Measurements from ENCODE around the gene PPP2R5C. TPM values are rescaled to one million over a fixed set of nuclear protein-coding genes. Genes with fewer than 3 reads are reported as not detected.

Gene PPP2R5C
- total RNA-seq, 1 experiment from 2014 or later: 93.0 TPM

DNA sequence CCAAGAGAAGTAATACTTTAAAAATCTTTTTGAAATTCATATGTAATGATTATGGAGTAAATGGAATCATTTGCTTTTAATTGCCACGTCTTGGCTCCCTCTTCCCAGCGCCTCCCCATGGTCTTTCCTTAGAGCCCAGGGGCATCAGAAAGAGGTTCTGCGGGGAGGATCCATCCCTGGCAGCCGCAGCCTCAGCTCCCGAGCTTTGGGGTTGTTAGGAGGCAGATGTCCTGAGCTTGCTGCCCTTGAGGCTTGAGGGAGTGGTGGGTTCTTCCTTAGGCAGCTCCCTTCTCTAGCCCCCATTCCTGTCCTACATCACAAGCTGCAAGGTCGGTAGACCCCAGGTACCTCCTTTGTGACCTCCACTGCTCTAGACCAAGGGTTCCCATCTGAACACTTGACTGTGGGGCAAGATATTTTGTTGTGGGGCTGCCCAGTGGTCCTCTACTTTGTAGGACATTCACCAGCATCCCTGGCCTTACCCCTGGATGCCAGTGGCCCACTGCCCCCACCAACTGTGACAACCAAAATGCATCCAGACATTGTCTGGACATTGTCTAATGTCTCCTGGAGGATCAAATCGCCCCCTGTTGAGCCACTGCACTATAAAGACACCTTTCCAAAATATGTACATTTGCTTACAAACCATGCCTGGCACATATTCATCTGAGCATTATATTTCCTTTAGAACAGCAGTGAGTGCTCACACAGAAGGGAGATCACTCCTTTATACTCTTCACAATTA lies 6.3 kb downstream of the PPP2R5C start:
- Histone ChIP-seq H3K4ac (ENCODE audit: low read depth, low read length) (no peak overlapping the region), H2BK120ac (ENCODE audit: low read depth, low read length, poor library complexity, severe bottlenecking) (no peak overlapping the region), H4K20me1 (ENCODE audit: control insufficient read depth, insufficient read depth, insufficient read length) (no peaks in the 10 kb centered on the region), H3K23ac (ENCODE audit: insufficient read length, low read depth, low read length) (no peak overlapping the region), H2BK5ac (ENCODE audit: insufficient read length, low read length) (no peak overlapping the region), H2AK5ac (ENCODE audit: insufficient read length, low read length) (no peak overlapping the region), H4K8ac (replicated peaks; ENCODE audit: insufficient read length, low read depth, low read length) (no peak overlapping the region), H3K4me1 (ENCODE audit: insufficient read depth, low read length) (no peaks in the 10 kb centered on the region; the same call in 1 of the 2 replicates), H3T11ph (ENCODE audit: low read length) (no peak overlapping the region), H3K14ac (ENCODE audit: insufficient read depth, low read length) (no peak overlapping the region), H3K79me1 (ENCODE audit: insufficient read depth, low read depth, low read length, poor library complexity, severe bottlenecking) (no peaks in the 10 kb centered on the region), H2AFZ (ENCODE audit: low read length) (no peak overlapping the region), H2BK15ac (ENCODE audit: low read depth, low read length) (no peak overlapping the region; the same call in 1 of the 2 replicates), H3K9ac (ENCODE audit: extremely low read depth, insufficient read length, low read length) (no peak overlapping the region), H3K9me3 (ENCODE audit: control insufficient read depth, low read depth, low read length) (no peaks in the 10 kb centered on the region), H2BK12ac (ENCODE audit: insufficient read length, low read depth, low read length) (no peak overlapping the region), H3K18ac (ENCODE audit: insufficient read length, low read depth, low read length) (no peak overlapping the region), H3K23me2 (ENCODE audit: insufficient read length, low read depth, low read length, poor library complexity, severe bottlenecking) (no peaks in the 10 kb centered on the region), H3K27ac (ENCODE audit: insufficient read length, low read depth, low read length) (no peak overlapping the region), H3K56ac (ENCODE audit: insufficient read length, low read depth, low read length) (no peak overlapping the region), H3K79me2 (ENCODE audit: insufficient read depth, low read length) (no peaks in the 10 kb centered on the region), H3K27me3 (ENCODE audit: insufficient read depth, low read length) (no peaks in the 10 kb centered on the region), H2BK20ac (ENCODE audit: low read depth, low read length, poor library complexity, severe bottlenecking) (no peak overlapping the region), H3K4me2 (ENCODE audit: insufficient read depth, insufficient read length, low read length) (no peak overlapping the region), H4K5ac (ENCODE audit: insufficient read length, low read depth, low read length) (no peak overlapping the region), H4K91ac (ENCODE audit: insufficient read length, low read depth, low read length) (no peak overlapping the region)
- Mint-ChIP-seq H3K27me3 (ENCODE audit: low read depth) (peaks cover 3% of the 10 kb centered on the region), H3K9me3 (no peaks in the 10 kb centered on the region), H3K27ac (no peak overlapping the region), H3K4me1 (peaks cover 0 to 7% of the 10 kb centered on the region in 2 experiments; a peak in 1 of 4 replicates), H3K4me3 (no peak overlapping the region; a peak in 1 of 5 replicates), H3K36me3 (ENCODE audit: insufficient read depth in 1 of 3, low read depth in 3 of 3) (peaks cover 0 to 8% (median 6%) of the 10 kb centered on the region in 3 experiments; a peak in 3 of 7 replicates)
- no CpG with 5 or more reads among the region's 7 CpGs for WGBS (ENCODE audit: extremely low coverage, insufficient read length, low lambda C conversion rate)
- TF ChIP-seq, protein P1, sequence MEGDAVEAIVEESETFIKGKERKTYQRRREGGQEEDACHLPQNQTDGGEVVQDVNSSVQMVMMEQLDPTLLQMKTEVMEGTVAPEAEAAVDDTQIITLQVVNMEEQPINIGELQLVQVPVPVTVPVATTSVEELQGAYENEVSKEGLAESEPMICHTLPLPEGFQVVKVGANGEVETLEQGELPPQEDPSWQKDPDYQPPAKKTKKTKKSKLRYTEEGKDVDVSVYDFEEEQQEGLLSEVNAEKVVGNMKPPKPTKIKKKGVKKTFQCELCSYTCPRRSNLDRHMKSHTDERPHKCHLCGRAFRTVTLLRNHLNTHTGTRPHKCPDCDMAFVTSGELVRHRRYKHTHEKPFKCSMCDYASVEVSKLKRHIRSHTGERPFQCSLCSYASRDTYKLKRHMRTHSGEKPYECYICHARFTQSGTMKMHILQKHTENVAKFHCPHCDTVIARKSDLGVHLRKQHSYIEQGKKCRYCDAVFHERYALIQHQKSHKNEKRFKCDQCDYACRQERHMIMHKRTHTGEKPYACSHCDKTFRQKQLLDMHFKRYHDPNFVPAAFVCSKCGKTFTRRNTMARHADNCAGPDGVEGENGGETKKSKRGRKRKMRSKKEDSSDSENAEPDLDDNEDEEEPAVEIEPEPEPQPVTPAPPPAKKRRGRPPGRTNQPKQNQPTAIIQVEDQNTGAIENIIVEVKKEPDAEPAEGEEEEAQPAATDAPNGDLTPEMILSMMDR (conservative IDR thresholded peaks at IDR 0.05): no peak
- no peak for DNase-seq
